HepG2 (cell line): ENCODE results near the gene MED22. TPM values are rescaled to one million over a fixed set of nuclear protein-coding genes. Genes with fewer than 3 reads are reported as not detected.

ENCODE experiments used
- AGO2 ChIP-seq: fragments of 200-400 bp; formaldehyde crosslinking; optimal IDR thresholded peaks from 2 replicates; pipeline ENCODE3; 2017; ENCODE audit warnings: mild to moderate bottlenecking, low read depth, low read length, moderate library complexity
- CBX2 ChIP-seq, 2 experiments: fragments of 200-600 bp in 1 of 2; sonication (generic); formaldehyde crosslinking in 1 of 2; IDR thresholded peaks; 2 replicates each; pipeline versions ENCODE4 v1.7.0 to v1.8.1; 2018 to 2022; ENCODE audit warnings: low read depth in 2 of 2, low read length in 1 of 2, mild to moderate bottlenecking in 1 of 2, missing genetic modification reagents in 1 of 2
- FOXP4 ChIP-seq: sonication (generic); formaldehyde crosslinking; IDR thresholded peaks from 2 replicates; pipeline ENCODE4 v1.4.0; 2020; ENCODE audit warnings: missing genetic modification reagents
- HINFP ChIP-seq: sonication (generic); formaldehyde crosslinking; IDR thresholded peaks from 2 replicates; pipeline ENCODE4 v1.4.0; 2020; ENCODE audit warnings: low read depth, mild to moderate bottlenecking, missing genetic modification reagents
- MAF1 ChIP-seq: sonication (generic); formaldehyde crosslinking; IDR thresholded peaks from 2 replicates; pipeline ENCODE4 v1.5.0; 2020; ENCODE audit warnings: missing genetic modification reagents, borderline replicate concordance
- MLLT10 ChIP-seq: sonication (generic); formaldehyde crosslinking; IDR thresholded peaks from 2 replicates; pipeline ENCODE4 v1.4.0; 2020; ENCODE audit warnings: missing genetic modification reagents
- PHF8 ChIP-seq: sonication (generic); formaldehyde crosslinking; IDR thresholded peaks from 2 replicates; pipeline ENCODE4 v1.5.0; 2020; ENCODE audit warnings: missing genetic modification reagents
- SAFB2 ChIP-seq: sonication (generic); formaldehyde crosslinking; IDR thresholded peaks from 2 replicates; pipeline ENCODE4 v1.5.1; 2020; ENCODE audit warnings: missing genetic modification reagents, low read depth, mild to moderate bottlenecking, borderline replicate concordance
- SRSF1 ChIP-seq: fragments of 200-400 bp; formaldehyde crosslinking; optimal IDR thresholded peaks from 2 replicates; pipeline ENCODE3; 2017; ENCODE audit warnings: mild to moderate bottlenecking, low read depth, low read length, moderate library complexity
- ZC3H13 ChIP-seq: sonication (generic); formaldehyde crosslinking; IDR thresholded peaks from 2 replicates; pipeline ENCODE4 v1.8.1; 2023; ENCODE audit warnings: mild to moderate bottlenecking, missing genetic modification reagents, moderate library complexity
- ZNF546 ChIP-seq: sonication (generic); formaldehyde crosslinking; conservative IDR thresholded peaks from 2 replicates; pipeline ENCODE4 v1.8.1; 2023; ENCODE audit warnings: mild to moderate bottlenecking, missing genetic modification reagents
- ZNF589 ChIP-seq: sonication (generic); formaldehyde crosslinking; conservative IDR thresholded peaks from 2 replicates; pipeline ENCODE4 v1.8.0; 2022; ENCODE audit warnings: mild to moderate bottlenecking, moderate library complexity, missing genetic modification reagents
- ZNF772 ChIP-seq: sonication (generic); formaldehyde crosslinking; IDR thresholded peaks from 2 replicates; pipeline ENCODE4 v1.5.0; 2020; ENCODE audit warnings: mild to moderate bottlenecking, missing genetic modification reagents
- ZNF800 ChIP-seq: sonication (generic); formaldehyde crosslinking; IDR thresholded peaks from 2 replicates; pipeline ENCODE4 v1.4.0; 2020; ENCODE audit warnings: missing genetic modification reagents
- polyA plus RNA-seq, 8 experiments: library from polyadenylated mRNA; depleted of rRNA in 3 of 8; stranded (reverse) in 7 of 8; unstranded in 1 of 8; fragments of >200 nt; fragmentation: Illumina TruSeq in 4 of 8; extraction: Trizol in 4 of 8; gene quantifications; 2 replicates each; pipeline versions ENCODE4 v1.2.1 to v1.2.3, GENCODE V29; 2011 to 2016; ENCODE audit warnings: low read depth in 4 of 8, missing spikeins in 1 of 8, mixed read lengths in 1 of 8; ENCODE audit not compliant: insufficient read depth in 1 of 8
- total RNA-seq, 5 experiments: library from RNA; depleted of rRNA; stranded (reverse); fragments of >200 nt; fragmentation: Illumina TruSeq; extraction: Trizol; gene quantifications; 2 replicates each; pipeline ENCODE4 v1.2.3, GENCODE V29; 2016; ENCODE audit warnings: low read depth in 1 of 5
- TF ChIP-seq, protein P1 (sequence below): sonication (generic); formaldehyde crosslinking; IDR thresholded peaks from 2 replicates; pipeline ENCODE4 v1.9.0; 2021; ENCODE audit warnings: missing genetic modification reagents, borderline replicate concordance
- TF ChIP-seq, protein P2 (sequence below): IDR thresholded peaks from 2 replicates; pipeline ENCODE4 v1.6.1; 2016; ENCODE audit warnings: mild to moderate bottlenecking, missing biosample characterization, missing genetic modification reagents

MED22 gene
- total and polyA plus RNA-seq, 2 of the 13 experiments (the other 11 are each of a cell fraction or from before 2014, with no cell fraction given), result 15.8 to 22.1 TPM

DNA sequence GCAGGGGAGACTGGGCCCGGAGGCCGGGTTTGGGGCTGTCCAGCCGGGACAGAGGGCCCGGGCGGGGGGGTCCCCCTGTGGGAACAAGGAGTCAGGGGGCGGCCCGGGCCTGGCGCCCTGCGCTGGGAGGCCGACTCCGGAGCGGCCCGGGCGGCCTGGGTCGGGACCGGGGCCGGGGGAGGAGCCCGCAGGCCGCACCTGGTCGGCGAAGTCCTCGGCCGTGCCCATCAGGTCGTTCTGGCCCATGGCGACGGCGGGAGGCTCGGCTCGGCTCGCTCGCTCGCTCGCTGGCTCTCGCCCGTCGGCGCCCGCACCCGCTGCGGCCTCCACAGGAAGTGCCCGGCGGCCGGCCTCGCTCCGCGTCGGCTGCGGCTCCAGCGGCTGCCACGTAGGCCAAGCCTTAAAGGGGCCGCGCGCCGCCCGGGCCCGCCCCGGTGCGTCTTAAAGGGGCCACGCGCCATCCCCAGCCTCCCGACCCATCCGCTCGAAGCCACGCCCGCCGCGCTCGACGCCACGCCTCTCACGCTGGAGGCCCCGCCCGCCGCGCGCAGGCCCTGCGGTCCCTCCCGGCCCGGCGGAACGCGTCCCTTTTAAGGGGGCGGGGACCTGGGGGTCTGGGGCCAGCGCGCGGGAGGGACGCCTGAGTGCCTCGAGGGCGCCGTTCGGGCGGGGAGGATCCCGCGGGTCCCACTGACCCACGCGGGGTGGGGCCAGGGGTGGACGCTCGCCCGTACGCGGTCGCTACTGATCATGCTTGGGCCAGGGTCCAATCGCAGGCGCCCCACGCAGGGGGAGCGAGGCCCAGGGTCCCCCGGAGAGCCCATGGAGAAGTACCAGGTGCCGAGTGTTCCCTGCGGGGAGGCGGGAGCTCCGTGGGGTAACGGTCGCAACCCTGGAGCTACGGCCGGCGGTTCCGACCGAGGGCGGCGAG is 28.1 kb upstream of the MED22 start, which contains the start of the genes STKLD1 and SURF4 (continued):
- no peak for TF ChIP-seq ZNF800 (CRISPR knock-in tag)
- TF ChIP-seq, protein P1, sequence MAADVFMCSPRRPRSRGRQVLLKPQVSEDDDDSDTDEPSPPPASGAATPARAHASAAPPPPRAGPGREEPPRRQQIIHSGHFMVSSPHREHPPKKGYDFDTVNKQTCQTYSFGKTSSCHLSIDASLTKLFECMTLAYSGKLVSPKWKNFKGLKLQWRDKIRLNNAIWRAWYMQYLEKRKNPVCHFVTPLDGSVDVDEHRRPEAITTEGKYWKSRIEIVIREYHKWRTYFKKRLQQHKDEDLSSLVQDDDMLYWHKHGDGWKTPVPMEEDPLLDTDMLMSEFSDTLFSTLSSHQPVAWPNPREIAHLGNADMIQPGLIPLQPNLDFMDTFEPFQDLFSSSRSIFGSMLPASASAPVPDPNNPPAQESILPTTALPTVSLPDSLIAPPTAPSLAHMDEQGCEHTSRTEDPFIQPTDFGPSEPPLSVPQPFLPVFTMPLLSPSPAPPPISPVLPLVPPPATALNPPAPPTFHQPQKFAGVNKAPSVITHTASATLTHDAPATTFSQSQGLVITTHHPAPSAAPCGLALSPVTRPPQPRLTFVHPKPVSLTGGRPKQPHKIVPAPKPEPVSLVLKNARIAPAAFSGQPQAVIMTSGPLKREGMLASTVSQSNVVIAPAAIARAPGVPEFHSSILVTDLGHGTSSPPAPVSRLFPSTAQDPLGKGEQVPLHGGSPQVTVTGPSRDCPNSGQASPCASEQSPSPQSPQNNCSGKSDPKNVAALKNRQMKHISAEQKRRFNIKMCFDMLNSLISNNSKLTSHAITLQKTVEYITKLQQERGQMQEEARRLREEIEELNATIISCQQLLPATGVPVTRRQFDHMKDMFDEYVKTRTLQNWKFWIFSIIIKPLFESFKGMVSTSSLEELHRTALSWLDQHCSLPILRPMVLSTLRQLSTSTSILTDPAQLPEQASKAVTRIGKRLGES (CRISPR knock-in tag), result 0 out of 2 replicates have a peak, but pooled peaks have one; percentile 51
- TF ChIP-seq ZNF546 (CRISPR knock-in tag), result peak; percentile 67; the same call in 1 of the 2 replicates
- no peak for TF ChIP-seq CBX2 (IDR thresholded peaks at IDR 0.05; ENCODE audit: low read depth, low read length)
- TF ChIP-seq CBX2 (CRISPR knock-in tag; IDR thresholded peaks at IDR 0.05; ENCODE audit: low read depth), result peak; percentile 72; the same call in 1 of the 2 replicates
- TF ChIP-seq SRSF1, result peak; percentile 53
- TF ChIP-seq SAFB2 (CRISPR knock-in tag), result peak; percentile 46; the same call in 1 of the 2 replicates
- 0 out of 2 replicates have a peak, but pooled peaks have one; percentile 23 for TF ChIP-seq ZNF589
- 0 out of 2 replicates have a peak, but pooled peaks have one; percentile 27 for TF ChIP-seq FOXP4 (CRISPR knock-in tag)
- peak; percentile 16; the same call in 1 of the 2 replicates for TF ChIP-seq ZNF772
- peak; percentile 66; the same call in 1 of the 2 replicates for TF ChIP-seq HINFP (CRISPR knock-in tag)
- 0 out of 2 replicates have a peak, but pooled peaks have one; percentile 16 for TF ChIP-seq MAF1 (CRISPR knock-in tag)
- peak; percentile 63; the same call in 1 of the 2 replicates for TF ChIP-seq ZC3H13 (CRISPR knock-in tag)
- TF ChIP-seq AGO2, result peak; percentile 43
- TF ChIP-seq MLLT10 (CRISPR knock-in tag), result no peak
- peak; percentile 59 for TF ChIP-seq PHF8
- TF ChIP-seq, protein P2, sequence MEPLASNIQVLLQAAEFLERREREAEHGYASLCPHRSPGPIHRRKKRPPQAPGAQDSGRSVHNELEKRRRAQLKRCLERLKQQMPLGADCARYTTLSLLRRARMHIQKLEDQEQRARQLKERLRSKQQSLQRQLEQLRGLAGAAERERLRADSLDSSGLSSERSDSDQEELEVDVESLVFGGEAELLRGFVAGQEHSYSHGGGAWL (CRISPR knock-in tag), result 0 out of 2 replicates have a peak, but pooled peaks have one; percentile 60
